HepG2 (cell line): Measurements from ENCODE around the gene TRAK1. TPM values are rescaled to one million over a fixed set of nuclear protein-coding genes. Genes with fewer than 3 reads are reported as not detected.

Source experiments
- ATAC-seq: fragments of 200-7000 bp; cut with Tn5 transposase; 3 replicates; pipeline ENCODE4 v1.9.1; 2020; ENCODE audit warnings: mild to moderate bottlenecking, moderate library complexity
- BruUV-seq: library from RNA; stranded (reverse); fragments of 400-500 nt; replicated peaks from 2 replicates; lab custom pipeline; 2021; lab: Mats Ljungman, UMichigan
- CTCF ChIA-PET: fragments of 300-600 bp; formaldehyde crosslinking; extraction: SDS; loops from one replicate; lab custom pipeline; 2021; ENCODE audit warnings: low total read pairs, inconsistent platforms, low intra/inter-chr PET ratio; lab: Yijun Ruan, JAX
- POLR2A ChIA-PET: fragments of 350-600 bp; sonication (Branson Sonifier 250); formaldehyde crosslinking; loops from one replicate; lab custom pipeline; 2020; ENCODE audit warnings: antibody characterized with exemption, inconsistent platforms; lab: Yijun Ruan, JAX
- DNase-seq: peaks from one replicate; pipeline ENCODE4 v3.0.0-alpha.2; 2015; ENCODE audit warnings: low spot score
- FAIRE-seq: peaks from 3 replicates; lab custom pipeline; 2011; peaks lifted over from hg19 to GRCh38; lab: Jason Lieb, UNC
- H2AFZ ChIP-seq: one replicate; pipeline ENCODE4 v1.6.1; 2011; ENCODE audit warnings: low read length, inconsistent platforms
- H3K27ac ChIP-seq: fragments of 300-600 bp; 3 replicates; pipeline ENCODE4 v1.8.0; 2011; ENCODE audit warnings: mixed run types, mild to moderate bottlenecking, mixed read lengths, low read length, inconsistent platforms; ENCODE audit not compliant: insufficient read depth; ENCODE audit errors: extremely low read length
- H3K27me3 ChIP-seq, 2 experiments: fragments of 200-600 bp in 1 of 2; 2 replicates in 1 of 2; 3 replicates in 1 of 2; pipeline versions ENCODE4 v1.6.0 to v1.8.0; 2011; ENCODE audit warnings: low read length in 2 of 2, mild to moderate bottlenecking in 2 of 2, moderate library complexity in 2 of 2, inconsistent platforms in 1 of 2; ENCODE audit not compliant: insufficient read depth in 2 of 2, control insufficient read depth in 1 of 2
- H3K36me3 ChIP-seq, 2 experiments: fragments of 200-600 bp in 1 of 2; replicated peaks in 1 of 2; 2 replicates in 1 of 2; 3 replicates in 1 of 2; pipeline versions ENCODE4 v1.5.1 to v1.8.0; 2011; ENCODE audit warnings: low read length in 2 of 2, inconsistent platforms in 1 of 2; ENCODE audit not compliant: insufficient read depth in 2 of 2, control insufficient read depth in 1 of 2
- H3K4me1 ChIP-seq: 2 replicates; pipeline ENCODE4 v1.5.1; 2012; ENCODE audit warnings: low read length, inconsistent platforms; ENCODE audit not compliant: insufficient read depth
- H3K4me2 ChIP-seq: 2 replicates; pipeline ENCODE4 v1.6.0; 2011; ENCODE audit warnings: low read depth, low read length, inconsistent platforms
- H3K4me3 ChIP-seq, 3 experiments: fragments of 200-600 bp in 1 of 3; sonication (generic), shearing (Covaris generic) in 1 of 3; replicated peaks in 1 of 3; 2 replicates each; pipeline ENCODE4 v1.5.1; 2011 to 2016; ENCODE audit warnings: low read length in 3 of 3, inconsistent platforms in 2 of 3, low read depth in 2 of 3, mild to moderate bottlenecking in 2 of 3, control low read depth in 1 of 3, mixed read lengths in 1 of 3; ENCODE audit not compliant: insufficient read depth in 1 of 3
- H3K79me2 ChIP-seq: one replicate; pipeline ENCODE4 v1.6.1; 2011; ENCODE audit warnings: low read length, inconsistent platforms; ENCODE audit not compliant: insufficient read depth
- H3K9ac ChIP-seq: 2 replicates; pipeline ENCODE4 v1.6.0; 2011; ENCODE audit warnings: mild to moderate bottlenecking, low read depth, low read length, inconsistent platforms; ENCODE audit not compliant: insufficient read depth
- H3K9me3 ChIP-seq: 2 replicates; pipeline ENCODE4 v1.5.1; 2012; ENCODE audit warnings: mild to moderate bottlenecking, low read length
- H4K20me1 ChIP-seq: 2 replicates; pipeline ENCODE4 v1.6.0; 2011; ENCODE audit warnings: inconsistent platforms, mild to moderate bottlenecking, low read length, moderate library complexity; ENCODE audit not compliant: insufficient read depth
- FOSL1 ChIP-seq: sonication (generic); formaldehyde crosslinking; IDR thresholded peaks from 2 replicates; pipeline ENCODE4 v1.9.0; 2021; ENCODE audit warnings: missing genetic modification reagents, borderline replicate concordance
- HMG20A ChIP-seq: IDR thresholded peaks from 2 replicates; pipeline ENCODE4 v1.6.1; 2016; ENCODE audit warnings: borderline replicate concordance
- ZSCAN12 ChIP-seq: sonication (generic); formaldehyde crosslinking; IDR thresholded peaks from 2 replicates; pipeline ENCODE4 v1.9.0; 2021; ENCODE audit warnings: mild to moderate bottlenecking, missing genetic modification reagents
- WGBS: methylation state at CpG from one replicate; pipeline ENCODE4 v1.1.6; 2017; ENCODE audit warnings: low lambda C conversion rate; 5-methylcytosine and 5-hydroxymethylcytosine counted together
- in situ Hi-C: cut with HindIII; loops from 2 replicates; pipeline ENCODE4 v1.10.0; 2017; ENCODE audit warnings: low pct_unique_long_range_greater_than_20kb; ENCODE audit not compliant: extremely low pct_ligation_motif_present
- intact Hi-C: fragments of 100-400 bp; cut with micrococcal nuclease; formaldehyde crosslinking; loops from one replicate; pipeline ENCODE4 v1.10.0; 2022; ENCODE audit not compliant: unreplicated experiment
- polyA plus RNA-seq, 8 experiments: library from polyadenylated mRNA; depleted of rRNA in 3 of 8; stranded (reverse) in 7 of 8; unstranded in 1 of 8; fragments of >200 nt; fragmentation: Illumina TruSeq in 4 of 8; extraction: Trizol in 4 of 8; gene quantifications; 2 replicates each; pipeline versions ENCODE4 v1.2.1 to v1.2.3, GENCODE V29; 2011 to 2016; ENCODE audit warnings: low read depth in 4 of 8, missing spikeins in 1 of 8, mixed read lengths in 1 of 8; ENCODE audit not compliant: insufficient read depth in 1 of 8
- total RNA-seq, 5 experiments: library from RNA; depleted of rRNA; stranded (reverse); fragments of >200 nt; fragmentation: Illumina TruSeq; extraction: Trizol; gene quantifications; 2 replicates each; pipeline ENCODE4 v1.2.3, GENCODE V29; 2016; ENCODE audit warnings: low read depth in 1 of 5
- TF ChIP-seq, protein P1 (sequence below): sonication (generic); formaldehyde crosslinking; IDR thresholded peaks from 2 replicates; pipeline ENCODE4 v1.4.0; 2020; ENCODE audit warnings: mild to moderate bottlenecking, missing genetic modification reagents, borderline replicate concordance
- TF ChIP-seq, protein P2 (sequence below): sonication (generic); formaldehyde crosslinking; conservative IDR thresholded peaks from 2 replicates; pipeline ENCODE4 v1.8.1; 2023; ENCODE audit warnings: missing genetic modification reagents
- TF ChIP-seq, protein P3 (sequence below): sonication (generic); formaldehyde crosslinking; IDR thresholded peaks from 2 replicates; pipeline ENCODE4 v1.9.0; 2022; ENCODE audit warnings: low read depth, missing genetic modification reagents
- TF ChIP-seq, protein P4 (sequence below): sonication (generic); formaldehyde crosslinking; IDR thresholded peaks from one replicate; pipeline ENCODE4 v1.5.1; 2020; ENCODE audit warnings: mild to moderate bottlenecking, missing genetic modification reagents; ENCODE audit errors: not compliant biosample characterization

Gene TRAK1
- total and polyA plus RNA-seq, 2 of the 13 experiments (the other 11 are each of a cell fraction or from before 2014, with no cell fraction given) = 20.5 to 46.6 TPM

DNA sequence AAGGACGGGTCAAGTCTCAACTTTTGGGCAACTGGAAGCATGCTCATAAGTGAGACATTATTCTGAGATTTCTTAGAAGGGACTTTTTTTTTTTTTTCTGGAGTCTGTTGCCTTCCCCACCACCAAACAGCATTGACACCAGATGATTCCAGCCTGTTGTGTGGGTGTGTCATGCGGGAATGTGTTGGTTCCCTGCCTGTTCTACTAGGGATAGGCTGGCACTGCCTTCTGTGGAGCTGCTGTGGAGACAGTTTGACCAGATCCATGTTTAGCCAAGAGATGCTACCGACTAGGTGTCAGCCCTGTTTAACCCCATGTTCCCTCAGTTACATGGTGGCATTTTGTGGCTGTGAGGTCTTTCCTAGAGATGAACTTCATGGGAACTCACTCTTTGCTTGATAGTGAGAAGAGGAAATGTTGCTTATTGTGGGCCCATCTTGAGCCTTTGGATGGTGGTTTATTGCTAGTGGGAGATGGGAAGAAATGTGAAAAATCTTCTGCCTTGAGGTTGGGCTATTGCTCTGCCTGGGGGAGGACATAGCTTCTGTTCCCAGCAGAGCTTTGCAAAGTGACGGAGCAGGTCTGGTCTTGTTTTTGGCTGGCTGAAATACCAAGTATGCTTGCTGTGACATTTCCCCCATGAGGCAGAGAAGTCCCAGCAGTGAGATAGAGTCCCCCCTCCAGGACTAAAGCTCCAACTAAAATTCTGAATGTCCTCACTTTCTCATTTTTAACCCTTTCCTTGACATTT lies 31.3 kb downstream of the TRAK1 start:
- Histone ChIP-seq H3K4me2 (no peak overlapping the region), H3K9ac (no peak overlapping the region), H2AFZ (no peak overlapping the region), H3K4me1 (peaks cover 65% of the 10 kb centered on the region), H4K20me1 (no peaks in the 10 kb centered on the region; the same call in 1 of the 2 replicates), H3K9me3 (no peaks in the 10 kb centered on the region), H3K27me3 (no peaks in the 10 kb centered on the region), H3K27ac (no peak overlapping the region), H3K79me2 (peaks cover 14% of the 10 kb centered on the region), H3K4me3 (no peak overlapping the region), H3K36me3 (peaks cover 1 to 10% of the 10 kb centered on the region in 2 experiments; a peak in 2 of 5 replicates)
- FAIRE-seq (no peak), ATAC-seq (no peak), DNase-seq (no peak)
- 96% methylated on average over 4 of the region's 4 CpGs for WGBS
- BruUV-seq = no TSS peak
- intact Hi-C loops = loop anchor here (1.0 kb wide), 1 partner anchor 8 kb away; no protein-coding TSS in a partner anchor
- in situ Hi-C loops = loop anchor here (5.0 to 25.0 kb wide), 2 partner anchors 40 to 315 kb away; no protein-coding TSS in a partner anchor
- CTCF ChIA-PET = no interaction called here
- POLR2A ChIA-PET = no interaction called here
- TF ChIP-seq ZSCAN12 (CRISPR knock-in tag) (no peak), FOSL1 (CRISPR knock-in tag) (no peak), HMG20A (CRISPR knock-in tag) (no peak)
- TF ChIP-seq, protein P1, sequence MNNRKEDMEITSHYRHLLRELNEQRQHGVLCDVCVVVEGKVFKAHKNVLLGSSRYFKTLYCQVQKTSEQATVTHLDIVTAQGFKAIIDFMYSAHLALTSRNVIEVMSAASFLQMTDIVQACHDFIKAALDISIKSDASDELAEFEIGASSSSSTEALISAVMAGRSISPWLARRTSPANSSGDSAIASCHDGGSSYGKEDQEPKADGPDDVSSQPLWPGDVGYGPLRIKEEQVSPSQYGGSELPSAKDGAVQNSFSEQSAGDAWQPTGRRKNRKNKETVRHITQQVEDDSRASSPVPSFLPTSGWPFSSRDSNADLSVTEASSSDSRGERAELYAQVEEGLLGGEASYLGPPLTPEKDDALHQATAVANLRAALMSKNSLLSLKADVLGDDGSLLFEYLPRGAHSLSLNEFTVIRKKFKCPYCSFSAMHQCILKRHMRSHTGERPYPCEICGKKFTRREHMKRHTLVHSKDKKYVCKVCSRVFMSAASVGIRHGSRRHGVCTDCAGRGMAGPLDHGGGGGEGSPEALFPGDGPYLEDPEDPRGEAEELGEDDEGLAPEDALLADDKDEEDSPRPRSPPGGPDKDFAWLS (CRISPR knock-in tag) = no peak
- TF ChIP-seq, protein P2, sequence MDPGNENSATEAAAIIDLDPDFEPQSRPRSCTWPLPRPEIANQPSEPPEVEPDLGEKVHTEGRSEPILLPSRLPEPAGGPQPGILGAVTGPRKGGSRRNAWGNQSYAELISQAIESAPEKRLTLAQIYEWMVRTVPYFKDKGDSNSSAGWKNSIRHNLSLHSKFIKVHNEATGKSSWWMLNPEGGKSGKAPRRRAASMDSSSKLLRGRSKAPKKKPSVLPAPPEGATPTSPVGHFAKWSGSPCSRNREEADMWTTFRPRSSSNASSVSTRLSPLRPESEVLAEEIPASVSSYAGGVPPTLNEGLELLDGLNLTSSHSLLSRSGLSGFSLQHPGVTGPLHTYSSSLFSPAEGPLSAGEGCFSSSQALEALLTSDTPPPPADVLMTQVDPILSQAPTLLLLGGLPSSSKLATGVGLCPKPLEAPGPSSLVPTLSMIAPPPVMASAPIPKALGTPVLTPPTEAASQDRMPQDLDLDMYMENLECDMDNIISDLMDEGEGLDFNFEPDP (CRISPR knock-in tag) = no peak
- TF ChIP-seq, protein P3, sequence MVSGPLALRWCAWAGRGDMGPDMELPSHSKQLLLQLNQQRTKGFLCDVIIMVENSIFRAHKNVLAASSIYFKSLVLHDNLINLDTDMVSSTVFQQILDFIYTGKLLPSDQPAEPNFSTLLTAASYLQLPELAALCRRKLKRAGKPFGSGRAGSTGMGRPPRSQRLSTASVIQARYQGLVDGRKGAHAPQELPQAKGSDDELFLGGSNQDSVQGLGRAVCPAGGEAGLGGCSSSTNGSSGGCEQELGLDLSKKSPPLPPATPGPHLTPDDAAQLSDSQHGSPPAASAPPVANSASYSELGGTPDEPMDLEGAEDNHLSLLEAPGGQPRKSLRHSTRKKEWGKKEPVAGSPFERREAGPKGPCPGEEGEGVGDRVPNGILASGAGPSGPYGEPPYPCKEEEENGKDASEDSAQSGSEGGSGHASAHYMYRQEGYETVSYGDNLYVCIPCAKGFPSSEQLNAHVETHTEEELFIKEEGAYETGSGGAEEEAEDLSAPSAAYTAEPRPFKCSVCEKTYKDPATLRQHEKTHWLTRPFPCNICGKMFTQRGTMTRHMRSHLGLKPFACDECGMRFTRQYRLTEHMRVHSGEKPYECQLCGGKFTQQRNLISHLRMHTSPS (CRISPR knock-in tag) = no peak
- TF ChIP-seq, protein P4, sequence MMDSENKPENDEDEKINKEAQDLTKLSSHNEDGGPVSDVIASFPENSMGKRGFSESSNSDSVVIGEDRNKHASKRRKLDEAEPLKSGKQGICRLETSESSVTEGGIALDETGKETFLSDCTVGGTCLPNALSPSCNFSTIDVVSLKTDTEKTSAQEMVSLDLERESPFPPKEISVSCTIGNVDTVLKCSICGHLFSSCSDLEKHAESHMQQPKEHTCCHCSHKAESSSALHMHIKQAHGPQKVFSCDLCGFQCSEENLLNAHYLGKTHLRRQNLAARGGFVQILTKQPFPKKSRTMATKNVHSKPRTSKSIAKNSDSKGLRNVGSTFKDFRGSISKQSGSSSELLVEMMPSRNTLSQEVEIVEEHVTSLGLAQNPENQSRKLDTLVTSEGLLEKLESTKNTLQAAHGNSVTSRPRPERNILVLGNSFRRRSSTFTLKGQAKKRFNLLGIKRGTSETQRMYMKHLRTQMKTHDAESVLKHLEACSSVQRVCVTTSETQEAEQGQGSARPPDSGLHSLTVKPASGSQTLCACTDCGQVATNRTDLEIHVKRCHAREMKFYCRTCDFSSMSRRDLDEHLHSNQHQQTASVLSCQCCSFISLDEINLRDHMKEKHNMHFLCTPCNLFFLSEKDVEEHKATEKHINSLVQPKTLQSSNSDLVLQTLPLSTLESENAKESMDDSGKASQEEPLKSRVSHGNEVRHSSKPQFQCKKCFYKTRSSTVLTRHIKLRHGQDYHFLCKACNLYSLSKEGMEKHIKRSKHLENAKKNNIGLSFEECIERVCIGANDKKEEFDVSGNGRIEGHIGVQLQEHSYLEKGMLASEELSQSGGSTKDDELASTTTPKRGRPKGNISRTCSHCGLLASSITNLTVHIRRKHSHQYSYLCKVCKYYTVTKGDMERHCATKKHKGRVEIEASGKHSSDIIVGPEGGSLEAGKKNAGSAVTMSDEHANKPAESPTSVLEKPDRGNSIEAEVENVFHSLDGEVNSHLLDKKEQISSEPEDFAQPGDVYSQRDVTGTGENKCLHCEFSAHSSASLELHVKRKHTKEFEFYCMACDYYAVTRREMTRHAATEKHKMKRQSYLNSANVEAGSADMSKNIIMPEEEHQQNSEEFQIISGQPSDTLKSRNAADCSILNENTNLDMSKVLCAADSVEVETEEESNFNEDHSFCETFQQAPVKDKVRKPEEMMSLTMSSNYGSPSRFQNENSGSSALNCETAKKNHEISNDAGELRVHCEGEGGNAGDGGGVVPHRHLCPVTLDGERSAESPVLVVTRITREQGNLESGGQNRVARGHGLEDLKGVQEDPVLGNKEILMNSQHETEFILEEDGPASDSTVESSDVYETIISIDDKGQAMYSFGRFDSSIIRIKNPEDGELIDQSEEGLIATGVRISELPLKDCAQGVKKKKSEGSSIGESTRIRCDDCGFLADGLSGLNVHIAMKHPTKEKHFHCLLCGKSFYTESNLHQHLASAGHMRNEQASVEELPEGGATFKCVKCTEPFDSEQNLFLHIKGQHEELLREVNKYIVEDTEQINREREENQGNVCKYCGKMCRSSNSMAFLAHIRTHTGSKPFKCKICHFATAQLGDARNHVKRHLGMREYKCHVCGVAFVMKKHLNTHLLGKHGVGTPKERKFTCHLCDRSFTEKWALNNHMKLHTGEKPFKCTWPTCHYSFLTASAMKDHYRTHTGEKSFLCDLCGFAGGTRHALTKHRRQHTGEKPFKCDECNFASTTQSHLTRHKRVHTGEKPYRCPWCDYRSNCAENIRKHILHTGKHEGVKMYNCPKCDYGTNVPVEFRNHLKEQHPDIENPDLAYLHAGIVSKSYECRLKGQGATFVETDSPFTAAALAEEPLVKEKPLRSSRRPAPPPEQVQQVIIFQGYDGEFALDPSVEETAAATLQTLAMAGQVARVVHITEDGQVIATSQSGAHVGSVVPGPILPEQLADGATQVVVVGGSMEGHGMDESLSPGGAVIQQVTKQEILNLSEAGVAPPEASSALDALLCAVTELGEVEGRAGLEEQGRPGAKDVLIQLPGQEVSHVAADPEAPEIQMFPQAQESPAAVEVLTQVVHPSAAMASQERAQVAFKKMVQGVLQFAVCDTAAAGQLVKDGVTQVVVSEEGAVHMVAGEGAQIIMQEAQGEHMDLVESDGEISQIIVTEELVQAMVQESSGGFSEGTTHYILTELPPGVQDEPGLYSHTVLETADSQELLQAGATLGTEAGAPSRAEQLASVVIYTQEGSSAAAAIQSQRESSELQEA = no peak
